Central memory CD8-positive, alpha-beta T cell (primary cell): ENCODE results near the gene DDAH1.

Experiments
- ATAC-seq: fragments of 150-1000 bp; cut with Tn5 transposase; replicated peaks from 2 replicates; pipeline ENCODE4 v1.10.0; 2022; ENCODE audit warnings: mild to moderate bottlenecking, moderate FRiP score, moderate number of reproducible peaks; ENCODE audit not compliant: poor library complexity, severe bottlenecking; ENCODE audit errors: extremely low read depth
- DNase-seq, 2 donors: peaks; one replicate each; pipeline ENCODE4 v3.0.0; 2021; ENCODE audit warnings: low spot score in 2 of 2
- H3K27ac Mint-ChIP-seq: one replicate; pipeline ENCODE4 v1.8.0; 2022; ENCODE audit warnings: low read depth, mild to moderate bottlenecking, moderate library complexity, mixed read lengths
- H3K27me3 Mint-ChIP-seq: one replicate; pipeline ENCODE4 v1.8.0; 2022; ENCODE audit warnings: mixed read lengths
- H3K36me3 Mint-ChIP-seq: one replicate; pipeline ENCODE4 v1.8.0; 2022; ENCODE audit warnings: mild to moderate bottlenecking, moderate library complexity, mixed read lengths; ENCODE audit not compliant: insufficient read depth
- H3K4me1 Mint-ChIP-seq: one replicate; pipeline ENCODE4 v1.8.0; 2022; ENCODE audit warnings: mixed read lengths
- H3K4me3 Mint-ChIP-seq: one replicate; pipeline ENCODE4 v1.8.0; 2022; ENCODE audit warnings: mild to moderate bottlenecking, moderate library complexity, mixed read lengths
- H3K9me3 Mint-ChIP-seq: one replicate; pipeline ENCODE4 v1.8.0; 2022; ENCODE audit warnings: mixed read lengths

Gene DDAH1

GRCh38 chr1:85417876-85418275 lies 47.1 kb downstream of the DDAH1 start:
- Mint-ChIP-seq H3K36me3 (peaks cover 2% of the 10 kb centered on the region), H3K4me3 (no peak overlapping the region), H3K9me3 (peaks cover 5% of the 10 kb centered on the region), H3K4me1 (no peaks in the 10 kb centered on the region), H3K27ac (no peak overlapping the region), H3K27me3 (peaks cover 31% of the 10 kb centered on the region)
- ATAC-seq, result no peak
- DNase-seq, result no peak

DNA sequence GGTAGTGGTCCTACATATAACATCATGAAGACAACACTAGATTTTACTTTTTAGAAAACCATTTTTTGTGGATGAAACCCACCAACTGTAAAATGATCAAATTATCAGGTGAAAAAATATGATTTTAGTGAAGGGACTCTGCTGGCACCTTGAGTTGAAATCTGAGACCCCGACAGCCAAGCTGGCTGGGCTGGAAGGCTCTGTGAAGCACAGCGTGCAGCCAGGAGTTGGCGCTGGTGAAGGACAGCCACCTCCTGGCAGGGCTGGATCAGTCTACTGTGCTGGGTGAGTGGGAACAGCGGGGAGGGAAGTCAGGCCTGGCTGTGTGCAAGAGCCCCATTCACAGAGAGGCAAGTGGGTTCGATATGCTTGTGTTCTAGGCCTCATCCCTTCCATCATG lies 47.9 kb downstream of the DDAH1 start:
- Mint-ChIP-seq H3K9me3 (peaks cover 5% of the 10 kb centered on the region), H3K4me1 (no peaks in the 10 kb centered on the region)
- no peak for ATAC-seq

GRCh38 chr1:85413169-85413568 lies 51.8 kb downstream of the DDAH1 start:
- DNase-seq, result no peak
- H3K4me3 Mint-ChIP-seq, result no peak overlapping the region
- H3K4me1 Mint-ChIP-seq, result no peaks in the 10 kb centered on the region
- no peak for ATAC-seq
- H3K27me3 Mint-ChIP-seq, result peaks cover 35% of the 10 kb centered on the region
- H3K36me3 Mint-ChIP-seq, result peaks cover 2% of the 10 kb centered on the region
- H3K27ac Mint-ChIP-seq, result no peak overlapping the region
- H3K9me3 Mint-ChIP-seq, result no peaks in the 10 kb centered on the region

More for the DNA sequence above, 47.9 kb downstream of the DDAH1 start:
- peaks cover 24% of the 10 kb centered on the region for H3K27me3 Mint-ChIP-seq
- H3K36me3 Mint-ChIP-seq, result peaks cover 2% of the 10 kb centered on the region
- H3K27ac Mint-ChIP-seq, result no peak overlapping the region
- H3K4me3 Mint-ChIP-seq, result no peak overlapping the region
- no peak for DNase-seq

DNA sequence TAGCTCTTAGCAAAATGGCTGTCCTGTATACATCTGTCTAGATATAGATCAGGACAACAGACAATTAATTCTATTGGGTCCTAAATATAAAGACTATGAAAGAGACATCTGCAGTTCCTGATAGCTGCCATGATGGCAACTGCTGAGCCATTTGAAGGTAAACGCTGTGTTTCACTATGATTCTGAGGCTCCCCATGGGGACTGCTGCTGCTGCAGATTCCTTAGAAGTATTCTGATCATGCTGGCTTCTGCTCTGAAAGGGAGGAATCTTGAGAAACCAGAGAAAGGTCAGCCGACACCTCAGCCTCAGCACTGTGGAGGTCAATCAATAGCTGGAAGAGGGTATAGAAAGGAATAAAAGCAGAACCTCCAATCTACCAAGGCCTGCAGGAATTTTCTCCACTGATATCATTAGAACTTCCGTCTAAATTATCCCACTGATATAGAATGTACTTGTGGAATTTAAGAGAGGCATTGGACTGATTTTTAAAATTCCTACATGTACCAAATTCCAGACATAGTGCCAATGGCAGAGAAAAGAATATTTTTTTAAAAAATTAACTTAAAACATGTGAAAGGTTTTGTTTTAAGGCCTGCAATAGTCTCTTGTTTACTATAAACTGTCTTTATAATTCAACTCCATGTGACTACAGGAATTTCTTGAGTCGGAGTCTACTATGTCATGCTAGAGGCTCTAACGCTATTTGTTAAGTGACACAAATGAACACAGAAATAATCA lies 53.2 kb downstream of the DDAH1 start:
- Mint-ChIP-seq H3K4me3 (no peak overlapping the region), H3K9me3 (no peaks in the 10 kb centered on the region), H3K36me3 (peaks cover 2% of the 10 kb centered on the region), H3K4me1 (no peaks in the 10 kb centered on the region), H3K27me3 (peaks cover 39% of the 10 kb centered on the region), H3K27ac (no peak overlapping the region)
- DNase-seq (no peak), ATAC-seq (no peak)

- peaks cover 34% of the 10 kb centered on the region for H3K27me3 Mint-ChIP-seq
Observed at GRCh38 chr1:85409516-85409915, 55.4 kb downstream of the DDAH1 start.

GRCh38 chr1:85407746-85408377 lies 57.1 kb downstream of the DDAH1 start:
- peaks cover 25% of the 10 kb centered on the region for H3K27me3 Mint-ChIP-seq
- DNase-seq, result no peak
- no peaks in the 10 kb centered on the region for H3K9me3 Mint-ChIP-seq

More at GRCh38 chr1:85409516-85409915, 55.4 kb downstream of the DDAH1 start:
- H3K36me3 Mint-ChIP-seq, result no peaks in the 10 kb centered on the region
- no peak overlapping the region for H3K4me3 Mint-ChIP-seq
- no peak overlapping the region for H3K27ac Mint-ChIP-seq
- DNase-seq (no peak), ATAC-seq (no peak)
- H3K9me3 Mint-ChIP-seq, result no peaks in the 10 kb centered on the region
- no peaks in the 10 kb centered on the region for H3K4me1 Mint-ChIP-seq

GRCh38 chr1:85406887-85407533 lies 57.9 kb downstream of the DDAH1 start:
- DNase-seq (no peak), ATAC-seq (no peak)
- Mint-ChIP-seq H3K9me3 (no peaks in the 10 kb centered on the region), H3K4me1 (no peaks in the 10 kb centered on the region), H3K27ac (no peak overlapping the region), H3K36me3 (no peaks in the 10 kb centered on the region), H3K27me3 (peaks cover 25% of the 10 kb centered on the region), H3K4me3 (no peak overlapping the region)

More at GRCh38 chr1:85407746-85408377, 57.1 kb downstream of the DDAH1 start:
- Mint-ChIP-seq H3K27ac (no peak overlapping the region), H3K4me1 (no peaks in the 10 kb centered on the region), H3K36me3 (no peaks in the 10 kb centered on the region), H3K4me3 (no peak overlapping the region)
- ATAC-seq, result no peak

- DNase-seq, result no peak
- no peak for ATAC-seq
- no peak overlapping the region for H3K27ac Mint-ChIP-seq
- no peak overlapping the region for H3K4me3 Mint-ChIP-seq
- no peaks in the 10 kb centered on the region for H3K4me1 Mint-ChIP-seq
- no peaks in the 10 kb centered on the region for H3K36me3 Mint-ChIP-seq
- peaks cover 25% of the 10 kb centered on the region for H3K27me3 Mint-ChIP-seq
- H3K9me3 Mint-ChIP-seq, result no peaks in the 10 kb centered on the region
Observed at GRCh38 chr1:85406081-85406480, 58.9 kb downstream of the DDAH1 start.

GRCh38 chr1:85404408-85404807 lies 60.6 kb downstream of the DDAH1 start:
- peaks cover 25% of the 10 kb centered on the region for H3K27me3 Mint-ChIP-seq
- no peak overlapping the region for H3K4me3 Mint-ChIP-seq
- no peaks in the 10 kb centered on the region for H3K36me3 Mint-ChIP-seq
- ATAC-seq (no peak), DNase-seq (no peak)
- H3K4me1 Mint-ChIP-seq, result no peaks in the 10 kb centered on the region
- no peak overlapping the region for H3K27ac Mint-ChIP-seq
- no peaks in the 10 kb centered on the region for H3K9me3 Mint-ChIP-seq

GRCh38 chr1:85398391-85399064 lies 66.4 kb downstream of the DDAH1 start:
- H3K27me3 Mint-ChIP-seq, result peaks cover 5% of the 10 kb centered on the region
- H3K4me1 Mint-ChIP-seq, result no peaks in the 10 kb centered on the region
- no peaks in the 10 kb centered on the region for H3K36me3 Mint-ChIP-seq
- no peak overlapping the region for H3K4me3 Mint-ChIP-seq
- no peak overlapping the region for H3K27ac Mint-ChIP-seq
- H3K9me3 Mint-ChIP-seq, result no peaks in the 10 kb centered on the region
- no peak for ATAC-seq
- no peak for DNase-seq

- Mint-ChIP-seq H3K27me3 (peaks cover 13% of the 10 kb centered on the region), H3K9me3 (no peaks in the 10 kb centered on the region), H3K4me3 (no peak overlapping the region), H3K27ac (no peak overlapping the region), H3K4me1 (no peaks in the 10 kb centered on the region), H3K36me3 (no peaks in the 10 kb centered on the region)
- DNase-seq (no peak), ATAC-seq (no peak)
Observed at GRCh38 chr1:85397490-85398032, 67.4 kb downstream of the DDAH1 start.

DNA sequence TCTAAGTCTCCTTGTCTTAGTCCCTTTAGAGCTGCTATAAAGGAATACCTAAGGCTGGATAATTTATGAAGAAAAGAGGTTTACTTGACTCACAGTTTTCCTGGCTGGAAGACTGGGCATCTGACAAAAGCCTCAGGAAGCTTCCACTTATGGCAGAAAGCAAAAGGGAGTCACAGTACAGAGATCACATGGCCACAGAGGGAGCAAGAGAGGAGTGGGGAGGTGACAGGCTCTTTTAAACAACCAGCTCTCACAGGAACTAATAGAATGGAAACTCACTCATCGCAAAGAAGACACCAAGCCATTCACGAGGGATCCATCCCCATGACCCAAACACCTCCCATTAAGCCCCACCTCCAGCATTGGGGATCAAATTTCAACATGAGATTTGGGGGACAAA lies 68.8 kb downstream of the DDAH1 start:
- no peaks in the 10 kb centered on the region for H3K4me1 Mint-ChIP-seq
- no peak overlapping the region for H3K4me3 Mint-ChIP-seq

More for the DNA sequence above, 68.8 kb downstream of the DDAH1 start:
- Mint-ChIP-seq H3K27me3 (peaks cover 13% of the 10 kb centered on the region), H3K27ac (no peak overlapping the region), H3K9me3 (no peaks in the 10 kb centered on the region), H3K36me3 (no peaks in the 10 kb centered on the region)
- DNase-seq (no peak), ATAC-seq (no peak)
